Measurements from ENCODE around the gene SLC48A1.

SLC48A1 gene

DNA sequence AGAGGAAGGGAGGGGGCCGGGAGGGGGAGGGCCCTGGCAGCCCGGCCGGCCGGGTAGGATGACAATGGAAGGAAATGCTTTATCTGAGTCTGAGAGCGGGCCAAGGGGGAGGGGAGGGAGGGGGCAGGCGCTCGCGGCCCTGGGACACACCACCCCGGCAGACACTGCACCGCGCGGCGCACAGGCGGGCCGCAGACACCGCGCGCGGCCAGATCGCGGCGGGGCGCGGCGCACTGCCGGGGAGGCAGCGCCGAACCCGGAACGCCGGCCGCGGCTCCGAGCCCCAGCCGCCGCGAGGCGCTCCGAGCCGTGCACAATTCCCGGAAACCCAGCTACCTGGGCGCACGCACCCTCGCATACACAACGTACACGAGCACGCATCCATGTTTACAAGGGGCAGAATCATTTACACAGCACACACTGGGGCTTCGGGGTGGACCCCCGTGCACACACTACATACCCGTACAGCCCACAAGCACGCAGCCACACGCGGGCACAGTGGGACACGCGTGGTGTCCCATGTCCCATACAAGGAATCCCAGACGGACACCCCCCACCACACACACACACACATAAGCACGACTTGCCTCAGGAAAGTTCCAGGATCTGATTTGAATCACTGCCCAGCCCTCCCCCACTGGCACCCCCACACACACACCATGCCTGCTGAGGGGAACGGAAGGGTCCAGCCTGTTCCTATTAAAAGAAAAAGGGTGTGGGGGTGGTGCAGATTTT lies 47.0 kb downstream of the SLC48A1 start, which contains the start of gene HDAC7:
Gene HDAC7, minus strand, starts transcription at position 8 of the 735 bp plus-strand sequence. CDS start 118 bp downstream, outside the sequence.
- Mint-ChIP-seq H3K27me3 (ENCODE audit: low read depth) (no peaks in the 10 kb centered on the region), H3K27ac (peak within 1 kb of the TSS; percentile 94), H3K4me1 (ENCODE audit: low read depth) (peaks cover 71% of the 10 kb centered on the region), H3K9me3 (no peaks in the 10 kb centered on the region), H3K4me3 (peak within 1 kb of the TSS; percentile 91), H3K36me3 (ENCODE audit: low read depth) (peaks cover 26% of the 10 kb centered on the region)

DNA sequence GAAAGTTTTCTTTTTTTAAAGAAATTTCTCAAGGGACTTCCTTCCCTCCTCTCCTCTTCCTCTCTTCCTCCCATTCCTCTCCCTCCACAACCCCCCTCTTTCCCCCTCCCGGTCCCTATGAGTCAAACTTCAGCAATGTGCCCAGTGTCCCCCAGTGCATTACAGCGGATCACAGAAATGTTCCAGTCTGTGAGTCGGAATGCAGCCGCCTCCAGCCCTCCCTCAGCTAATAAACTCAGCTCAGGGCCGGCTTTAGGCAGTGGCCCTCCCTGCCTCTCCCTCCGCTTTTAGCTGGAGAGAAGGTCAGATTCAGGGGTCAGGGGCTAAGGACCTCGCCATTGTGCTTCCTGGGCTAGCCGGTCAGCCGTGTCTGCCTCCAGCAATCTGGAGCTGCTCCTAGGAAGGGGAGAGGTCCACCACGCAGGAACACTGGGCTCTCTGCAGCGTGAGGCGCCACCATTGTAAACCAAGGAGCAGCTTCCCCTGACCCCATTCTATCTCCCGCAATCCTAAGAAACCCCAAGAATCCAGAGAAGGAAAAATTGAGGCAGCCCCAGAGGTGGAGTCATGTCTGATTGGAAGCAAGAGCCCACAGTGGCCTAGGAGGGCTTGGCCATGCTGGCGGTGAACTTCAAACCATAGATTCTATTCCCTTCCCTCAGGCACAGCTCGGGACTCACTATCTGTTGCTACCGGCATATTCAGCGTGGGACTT lies 47.8 kb downstream of the SLC48A1 start:
- no peaks in the 10 kb centered on the region for H3K9me3 Mint-ChIP-seq
- H3K27me3 Mint-ChIP-seq (ENCODE audit: low read depth) = no peaks in the 10 kb centered on the region
- peaks cover 23% of the 10 kb centered on the region for H3K36me3 Mint-ChIP-seq (ENCODE audit: low read depth)
- H3K27ac Mint-ChIP-seq = peak overlapping the region; percentile 92
- H3K4me3 Mint-ChIP-seq = peak overlapping the region; percentile 90
- H3K4me1 Mint-ChIP-seq (ENCODE audit: low read depth) = peaks cover 66% of the 10 kb centered on the region

DNA sequence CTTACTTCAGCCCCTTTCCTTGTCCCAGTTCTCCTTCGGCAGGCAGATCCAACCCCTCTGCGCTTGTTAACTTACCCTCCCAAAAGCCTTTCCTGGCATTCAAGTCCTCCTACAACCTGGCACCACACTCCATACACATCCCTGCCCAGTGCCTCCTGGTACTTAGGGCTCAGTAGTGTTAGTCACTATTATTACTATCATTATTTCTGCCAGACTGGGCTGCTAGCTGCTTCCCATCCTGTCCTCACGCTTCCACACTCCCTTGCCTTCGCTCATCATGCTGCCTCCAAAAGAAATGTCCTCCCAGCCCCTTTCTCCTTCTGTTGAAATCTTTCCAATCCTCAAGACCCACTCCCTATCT lies 48.3 kb downstream of the SLC48A1 start:
- no peaks in the 10 kb centered on the region for H3K9me3 Mint-ChIP-seq
- peak overlapping the region; percentile 90 for H3K4me3 Mint-ChIP-seq
- no peaks in the 10 kb centered on the region for H3K27me3 Mint-ChIP-seq (ENCODE audit: low read depth)
- H3K27ac Mint-ChIP-seq = peak overlapping the region; percentile 78
- H3K36me3 Mint-ChIP-seq (ENCODE audit: low read depth) = peaks cover 20% of the 10 kb centered on the region
- peaks cover 64% of the 10 kb centered on the region for H3K4me1 Mint-ChIP-seq (ENCODE audit: low read depth)

DNA sequence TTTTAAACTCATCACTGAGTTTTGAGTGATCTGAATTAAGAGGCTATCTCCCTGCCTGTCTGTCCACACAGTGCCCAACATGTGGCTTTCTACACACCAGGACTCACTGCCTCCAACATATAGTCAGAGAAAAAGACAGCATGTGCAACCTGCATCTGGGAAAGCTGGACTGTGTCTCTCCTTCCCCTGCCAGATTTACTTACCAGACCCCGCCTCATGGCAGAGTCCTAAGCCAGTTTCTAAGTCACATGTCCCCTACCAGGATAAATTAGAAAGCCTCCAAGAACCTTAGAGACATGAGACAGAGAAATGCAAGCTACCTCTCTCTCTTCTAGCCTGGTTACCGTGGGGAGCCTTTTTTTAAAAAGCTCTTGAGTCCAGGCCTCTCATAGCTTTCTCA lies 49.4 kb downstream of the SLC48A1 start:
- H3K4me1 Mint-ChIP-seq (ENCODE audit: low read depth) = peaks cover 62% of the 10 kb centered on the region
- peak overlapping the region; percentile 29 for H3K27ac Mint-ChIP-seq
- peaks cover 15% of the 10 kb centered on the region for H3K36me3 Mint-ChIP-seq (ENCODE audit: low read depth)

DNA sequence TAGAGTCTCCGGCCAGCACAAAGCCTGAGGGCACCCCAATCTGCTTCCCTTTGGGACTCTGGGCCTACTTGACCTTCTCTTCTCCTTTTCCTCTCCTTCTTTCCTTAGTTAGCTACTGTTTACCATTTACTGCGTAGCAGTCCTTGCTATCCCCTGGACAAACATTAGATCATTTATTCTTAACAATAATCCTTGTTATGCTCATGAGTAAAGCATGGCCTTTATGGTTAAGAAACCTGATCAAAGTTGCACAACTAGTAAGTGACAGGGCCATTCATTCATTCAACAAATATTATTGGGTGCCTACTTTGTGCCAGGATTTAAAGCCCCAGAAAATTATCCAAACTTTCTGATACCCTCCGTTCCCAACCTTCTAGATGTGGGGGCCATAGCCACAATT lies 49.8 kb downstream of the SLC48A1 start:
- H3K27me3 Mint-ChIP-seq (ENCODE audit: low read depth) = no peaks in the 10 kb centered on the region
- peaks cover 12% of the 10 kb centered on the region for H3K36me3 Mint-ChIP-seq (ENCODE audit: low read depth)
- no peak overlapping the region for H3K4me3 Mint-ChIP-seq
- peaks cover 59% of the 10 kb centered on the region for H3K4me1 Mint-ChIP-seq (ENCODE audit: low read depth)
- H3K27ac Mint-ChIP-seq = peak overlapping the region; percentile 58
- H3K9me3 Mint-ChIP-seq = no peaks in the 10 kb centered on the region

More for the DNA sequence above, 49.4 kb downstream of the SLC48A1 start:
- H3K9me3 Mint-ChIP-seq = no peaks in the 10 kb centered on the region
- no peak overlapping the region for H3K4me3 Mint-ChIP-seq
- no peaks in the 10 kb centered on the region for H3K27me3 Mint-ChIP-seq (ENCODE audit: low read depth)

DNA sequence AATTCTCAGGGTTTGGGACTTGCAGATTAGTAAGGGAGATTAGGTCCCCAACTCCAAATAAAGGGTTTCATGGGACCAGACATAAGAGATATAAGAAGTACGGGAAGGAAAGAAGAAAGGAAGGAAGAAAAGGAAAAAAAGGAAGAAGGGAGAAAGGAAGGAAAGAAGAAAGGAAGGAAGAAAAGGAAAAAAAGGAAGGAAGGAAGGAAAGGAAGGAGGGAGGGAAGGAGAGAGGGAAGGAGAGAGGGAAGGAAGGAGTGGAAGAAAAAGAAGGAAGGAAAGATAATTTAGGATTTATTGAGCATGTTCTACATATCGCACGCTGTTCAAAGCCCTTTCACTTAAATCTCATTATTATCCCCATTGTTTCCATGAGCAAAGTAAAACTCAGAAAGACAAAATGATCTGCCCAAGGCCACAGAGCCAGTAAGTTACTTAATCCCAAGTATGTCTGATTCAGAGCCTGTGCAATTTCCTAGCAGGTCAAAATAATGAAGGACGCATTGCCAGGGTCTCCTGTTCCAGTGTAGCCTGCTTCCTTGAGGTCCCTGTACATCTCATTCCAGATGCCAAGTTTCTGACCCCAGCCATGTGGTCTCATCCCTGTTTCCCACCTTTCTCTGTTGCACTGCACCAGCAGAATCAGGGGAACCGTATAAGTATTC lies 50.5 kb downstream of the SLC48A1 start:
- Mint-ChIP-seq H3K27ac (peak overlapping the region; percentile 95), H3K36me3 (ENCODE audit: low read depth) (peaks cover 5% of the 10 kb centered on the region), H3K27me3 (ENCODE audit: low read depth) (no peaks in the 10 kb centered on the region), H3K9me3 (no peaks in the 10 kb centered on the region), H3K4me3 (peak overlapping the region; percentile 32), H3K4me1 (ENCODE audit: low read depth) (peaks cover 60% of the 10 kb centered on the region)

DNA sequence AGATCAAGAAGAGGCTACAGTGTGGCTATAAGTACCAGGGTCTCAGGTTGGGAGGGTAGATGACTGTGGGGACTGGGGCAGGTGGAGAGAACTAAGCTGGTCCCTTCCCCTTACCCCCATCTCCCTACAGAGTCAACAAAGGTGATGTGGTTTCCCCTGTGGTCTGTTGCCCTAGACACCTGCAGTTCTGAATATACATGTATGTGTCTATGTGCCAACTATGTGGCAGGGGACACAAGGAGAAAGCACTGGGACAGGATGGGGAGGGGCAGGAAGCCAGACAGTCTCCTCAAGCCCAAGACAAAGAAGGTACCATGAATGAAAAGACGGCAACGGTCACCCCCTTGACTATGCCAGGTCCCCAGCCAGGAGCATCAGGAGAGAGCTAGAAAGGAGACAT lies 51.2 kb downstream of the SLC48A1 start:
- H3K4me3 Mint-ChIP-seq = peak overlapping the region; percentile 62
- no peaks in the 10 kb centered on the region for H3K27me3 Mint-ChIP-seq (ENCODE audit: low read depth)
- H3K27ac Mint-ChIP-seq = peak overlapping the region; percentile 95
- H3K4me1 Mint-ChIP-seq (ENCODE audit: low read depth) = peaks cover 65% of the 10 kb centered on the region
- H3K36me3 Mint-ChIP-seq (ENCODE audit: low read depth) = peaks cover 4% of the 10 kb centered on the region
- no peaks in the 10 kb centered on the region for H3K9me3 Mint-ChIP-seq

DNA sequence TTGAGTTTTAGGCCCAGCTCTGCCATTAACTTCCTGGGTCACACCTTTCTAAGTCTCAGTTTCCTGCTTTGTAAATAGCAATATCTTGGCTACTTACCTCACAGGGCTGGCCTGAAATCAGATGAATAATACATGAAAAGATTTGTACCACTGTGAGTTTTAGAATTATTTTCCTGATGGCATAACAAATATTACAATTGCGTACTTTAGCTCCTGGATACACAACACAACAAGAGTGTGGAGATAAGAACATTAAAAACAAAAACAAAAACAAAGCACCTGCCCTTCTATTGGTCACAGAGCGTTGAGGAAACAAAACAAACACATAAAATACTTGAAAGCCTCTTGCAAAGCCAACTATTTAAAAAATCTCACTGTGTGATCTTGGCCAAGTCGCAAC lies 51.6 kb downstream of the SLC48A1 start:
- peaks cover 70% of the 10 kb centered on the region for H3K4me1 Mint-ChIP-seq (ENCODE audit: low read depth)
- peak overlapping the region; percentile 95 for H3K27ac Mint-ChIP-seq
- no peaks in the 10 kb centered on the region for H3K27me3 Mint-ChIP-seq (ENCODE audit: low read depth)
- H3K36me3 Mint-ChIP-seq (ENCODE audit: low read depth) = peaks cover 4% of the 10 kb centered on the region
- H3K9me3 Mint-ChIP-seq = no peaks in the 10 kb centered on the region
- H3K4me3 Mint-ChIP-seq = peak overlapping the region; percentile 62

DNA sequence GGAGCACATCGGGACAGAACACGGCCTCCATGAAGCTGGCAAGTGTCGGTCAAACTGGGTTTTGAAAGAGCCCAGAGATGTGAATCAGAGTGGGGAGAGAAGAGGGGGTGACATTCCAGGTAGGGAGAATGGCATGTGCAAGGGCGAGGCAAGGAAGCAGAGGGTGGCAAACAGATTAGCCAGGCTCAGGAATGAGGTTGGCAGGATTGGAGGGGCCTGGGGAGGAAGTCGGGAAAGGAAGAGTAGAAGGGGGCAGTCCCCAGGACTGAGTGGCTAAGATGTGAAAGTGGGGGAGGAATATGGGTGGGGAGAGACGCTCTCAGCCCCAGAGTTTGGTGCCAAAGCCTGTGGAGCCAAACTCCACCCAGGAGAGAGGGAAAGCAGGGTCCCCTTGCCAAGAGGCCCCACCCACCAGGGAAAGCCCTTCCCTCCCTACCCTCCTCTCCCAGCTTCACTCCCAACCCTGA lies 52.2 kb downstream of the SLC48A1 start:
- no peaks in the 10 kb centered on the region for H3K9me3 Mint-ChIP-seq
- no peaks in the 10 kb centered on the region for H3K27me3 Mint-ChIP-seq (ENCODE audit: low read depth)
- peaks cover 4% of the 10 kb centered on the region for H3K36me3 Mint-ChIP-seq (ENCODE audit: low read depth)
- H3K27ac Mint-ChIP-seq = peak overlapping the region; percentile 95
- H3K4me1 Mint-ChIP-seq (ENCODE audit: low read depth) = peaks cover 71% of the 10 kb centered on the region
- no peak overlapping the region for H3K4me3 Mint-ChIP-seq

DNA sequence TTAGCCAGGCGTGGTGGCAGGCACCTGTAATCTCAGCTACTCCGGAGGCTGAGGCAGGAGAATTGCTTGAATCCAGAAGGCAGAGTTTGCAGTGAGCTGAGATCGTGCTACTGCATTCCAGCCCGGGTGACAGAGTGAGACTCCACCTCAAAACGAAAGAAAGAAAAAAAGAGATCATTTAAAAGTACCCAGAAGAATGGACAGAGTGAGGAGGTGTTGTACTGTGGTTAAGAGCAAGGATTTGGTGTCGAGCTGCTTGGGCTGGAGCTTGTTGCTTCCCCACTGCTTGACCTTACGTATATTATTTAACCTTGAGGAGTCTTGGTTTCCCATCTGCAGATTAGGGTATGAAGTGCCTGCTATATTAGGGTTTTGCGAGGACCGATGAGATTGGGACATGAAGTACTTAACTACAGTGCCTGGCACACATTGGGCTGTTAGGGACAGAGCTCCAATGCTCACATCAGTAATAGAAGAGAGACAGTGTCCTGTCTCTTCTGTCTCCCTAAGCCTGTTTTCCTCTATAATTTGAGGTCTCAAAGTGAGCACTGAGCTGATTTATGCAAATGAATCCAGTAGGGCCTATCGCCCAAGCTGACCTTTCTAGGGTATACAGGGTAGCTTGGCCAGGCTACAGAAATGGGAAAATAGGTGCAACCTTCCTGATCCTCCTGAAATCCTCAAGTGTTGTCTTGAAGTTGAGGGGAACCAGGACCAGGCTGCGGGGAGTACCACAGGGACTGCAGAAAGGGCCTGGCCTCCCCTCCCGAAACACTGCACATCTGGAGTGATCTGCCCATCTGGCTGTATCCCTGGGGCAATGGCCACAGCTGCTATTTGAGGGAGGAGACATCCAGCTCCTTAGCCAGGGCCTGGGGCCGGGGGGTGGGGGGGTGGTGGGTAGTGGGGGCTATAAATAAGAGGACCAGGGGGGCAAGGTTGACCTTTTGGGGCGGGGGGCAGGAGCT lies 55.3 kb downstream of the SLC48A1 start:
- Mint-ChIP-seq H3K9me3 (no peaks in the 10 kb centered on the region), H3K36me3 (ENCODE audit: low read depth) (peaks cover 4% of the 10 kb centered on the region), H3K4me3 (no peak overlapping the region), H3K27me3 (ENCODE audit: low read depth) (no peaks in the 10 kb centered on the region), H3K4me1 (ENCODE audit: low read depth) (peaks cover 71% of the 10 kb centered on the region), H3K27ac (peak overlapping the region; percentile 85)

DNA sequence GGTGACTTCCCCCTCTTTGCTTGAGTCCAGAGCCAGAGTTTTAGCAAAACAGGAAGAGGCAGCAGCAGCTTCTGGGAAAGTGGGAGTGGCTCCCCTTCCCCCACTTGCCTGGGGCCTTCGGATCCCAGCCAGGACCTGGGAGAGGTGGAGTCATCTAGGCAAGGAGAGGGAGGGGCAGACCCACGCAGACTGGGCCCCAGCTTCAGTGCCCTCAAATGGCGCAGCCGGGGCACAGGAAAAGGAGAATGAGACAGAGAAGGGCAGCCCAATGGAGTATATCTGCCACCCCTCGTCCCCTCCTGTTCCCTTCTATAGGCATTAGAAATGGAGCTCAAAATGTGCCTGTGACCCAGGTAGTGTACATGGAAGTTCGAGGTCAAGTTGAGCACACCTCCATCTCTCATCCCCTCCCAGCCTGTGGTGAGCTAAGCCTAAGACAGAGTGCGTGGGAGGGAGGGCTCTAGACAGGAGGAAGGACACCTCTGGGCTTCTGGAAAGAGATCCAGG lies 56.0 kb downstream of the SLC48A1 start:
- Mint-ChIP-seq H3K4me3 (peak overlapping the region; percentile 33), H3K27me3 (ENCODE audit: low read depth) (no peaks in the 10 kb centered on the region), H3K9me3 (no peaks in the 10 kb centered on the region), H3K4me1 (ENCODE audit: low read depth) (peaks cover 74% of the 10 kb centered on the region), H3K36me3 (ENCODE audit: low read depth) (peaks cover 4% of the 10 kb centered on the region), H3K27ac (peak overlapping the region; percentile 85)

DNA sequence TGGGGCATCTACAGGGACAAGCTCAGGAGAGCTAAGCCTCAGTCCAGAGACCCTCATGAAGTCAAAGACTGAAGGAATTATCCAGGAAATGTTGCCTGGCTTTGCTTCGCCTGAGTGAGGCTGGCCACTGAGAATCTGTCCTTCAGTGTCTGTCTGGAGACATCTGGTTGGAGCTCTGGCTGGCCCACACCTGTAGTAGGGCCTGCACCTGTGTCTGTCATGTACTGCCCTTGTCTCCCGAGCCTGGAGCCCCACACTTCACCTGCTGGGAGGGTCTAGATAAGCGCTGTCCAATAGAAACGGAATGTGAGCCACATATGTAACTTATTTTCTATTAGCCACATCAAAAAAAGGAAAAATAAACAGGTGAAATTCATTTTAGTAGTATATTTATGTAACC lies 56.5 kb downstream of the SLC48A1 start:
- H3K27me3 Mint-ChIP-seq (ENCODE audit: low read depth) = no peaks in the 10 kb centered on the region
- H3K4me3 Mint-ChIP-seq = peak overlapping the region; percentile 33
- peaks cover 1% of the 10 kb centered on the region for H3K36me3 Mint-ChIP-seq (ENCODE audit: low read depth)

More for the DNA sequence above, 56.5 kb downstream of the SLC48A1 start:
- Mint-ChIP-seq H3K4me1 (ENCODE audit: low read depth) (peaks cover 74% of the 10 kb centered on the region), H3K9me3 (no peaks in the 10 kb centered on the region), H3K27ac (peak overlapping the region; percentile 85)
